Smooth muscle cell (in vitro differentiated cells): ENCODE data around the gene TGM5. TPM values are rescaled to one million over a fixed set of nuclear protein-coding genes. Genes with fewer than 3 reads are reported as not detected.

Source experiments
- DNase-seq: peaks from one replicate; lab custom pipeline; 2025; ENCODE audit not compliant: unreplicated experiment; lab: John Stamatoyannopoulos, UW
- H2AFZ ChIP-seq: fragments of 200-600 bp; sonication (generic); 2 replicates; pipeline ENCODE4 v1.6.0; 2016; ENCODE audit warnings: antibody characterized with exemption, low read depth, mild to moderate bottlenecking
- H3F3A ChIP-seq: fragments of 200-600 bp; sonication (generic); 2 replicates; pipeline ENCODE4 v1.6.0; 2017; ENCODE audit warnings: antibody characterized with exemption, low read depth
- H3K27ac ChIP-seq: fragments of 200-600 bp; sonication (generic); 2 replicates; pipeline ENCODE4 v1.5.1; 2016; ENCODE audit warnings: low read depth, mild to moderate bottlenecking
- H3K27me3 ChIP-seq: fragments of 200-600 bp; sonication (generic); 2 replicates; pipeline ENCODE4 v1.6.1; 2016; ENCODE audit warnings: low read depth, mild to moderate bottlenecking
- H3K36me3 ChIP-seq: fragments of 200-600 bp; sonication (generic); 2 replicates; pipeline ENCODE4 v1.5.1; 2016; ENCODE audit warnings: low read depth
- H3K4me1 ChIP-seq: fragments of 200-600 bp; sonication (generic); 2 replicates; pipeline ENCODE4 v1.5.1; 2016; ENCODE audit warnings: low read depth
- H3K4me2 ChIP-seq: fragments of 200-600 bp; sonication (generic); 2 replicates; pipeline ENCODE4 v1.6.0; 2016; ENCODE audit warnings: mild to moderate bottlenecking
- H3K4me3 ChIP-seq: fragments of 200-600 bp; sonication (generic); 2 replicates; pipeline ENCODE4 v1.5.1; 2016; ENCODE audit warnings: mild to moderate bottlenecking
- H3K79me2 ChIP-seq: fragments of 200-600 bp; sonication (generic); 2 replicates; pipeline ENCODE4 v1.6.0; 2016; ENCODE audit warnings: low read depth, mild to moderate bottlenecking
- H3K9ac ChIP-seq: fragments of 200-600 bp; sonication (generic); 2 replicates; pipeline ENCODE4 v1.6.0; 2016; ENCODE audit warnings: low read depth
- H3K9me3 ChIP-seq: fragments of 200-600 bp; sonication (generic); replicated peaks from 2 replicates; pipeline ENCODE4 v1.5.1; 2016; ENCODE audit warnings: low read depth
- H4K20me1 ChIP-seq: fragments of 200-600 bp; sonication (generic); 2 replicates; pipeline ENCODE4 v1.6.0; 2016; ENCODE audit warnings: low read depth
- CTCF ChIP-seq: fragments of 200-600 bp; sonication (generic); IDR thresholded peaks from 2 replicates; pipeline ENCODE4 v1.5.1; 2017; ENCODE audit warnings: borderline replicate concordance, mild to moderate bottlenecking, antibody characterized with exemption; ENCODE audit not compliant: insufficient read depth, poor library complexity, severe bottlenecking
- WGBS: methylation state at CpG from one replicate; pipeline ENCODE4 v1.1.7; 2016; ENCODE audit warnings: low lambda C conversion rate; 5-methylcytosine and 5-hydroxymethylcytosine counted together
- polyA plus RNA-seq: library from polyadenylated mRNA; unstranded; fragments of >200 nt; fragmentation: Nextera tagmentation; extraction: Ambion mirVana; gene quantifications from 2 replicates; pipeline ENCODE4 v1.2.1, GENCODE V29; 2016
- total RNA-seq: library from RNA; depleted of rRNA; stranded (reverse); fragments of >200 nt; gene quantifications from 2 replicates; pipeline ENCODE4 v1.2.3, GENCODE V29; 2014

TGM5 gene
- total and polyA plus RNA-seq, 2 experiments from 2014 or later = 0.08 to 2.5 TPM

- H3K4me3 ChIP-seq = no peak overlapping the region
- no peaks in the 10 kb centered on the region for H3K4me1 ChIP-seq
- no peak for DNase-seq
- H3K27me3 ChIP-seq = peaks cover 20% of the 10 kb centered on the region
- 92% methylated on average over 19 of the region's 19 CpGs for WGBS
- no peaks in the 10 kb centered on the region for H3K36me3 ChIP-seq
- no peaks in the 10 kb centered on the region for H3K79me2 ChIP-seq
- no peak for TF ChIP-seq CTCF
- H4K20me1 ChIP-seq = no peaks in the 10 kb centered on the region
- no peak overlapping the region for H3K27ac ChIP-seq
- H3K4me2 ChIP-seq = no peak overlapping the region
- H3F3A ChIP-seq = no peaks in the 10 kb centered on the region
- H3K9me3 ChIP-seq = no peaks in the 10 kb centered on the region
- H3K9ac ChIP-seq = no peak overlapping the region
- H2AFZ ChIP-seq = no peak overlapping the region
Measured at GRCh38 chr15:43260011-43260615, 6.6 kb downstream of the TGM5 start.

- Histone ChIP-seq H3K36me3 (no peaks in the 10 kb centered on the region), H3K4me2 (no peak overlapping the region), H2AFZ (no peak overlapping the region), H4K20me1 (no peaks in the 10 kb centered on the region), H3K4me3 (no peak overlapping the region), H3K4me1 (no peaks in the 10 kb centered on the region), H3K9ac (no peak overlapping the region), H3K27me3 (peaks cover 15% of the 10 kb centered on the region), H3K9me3 (no peaks in the 10 kb centered on the region), H3F3A (no peaks in the 10 kb centered on the region), H3K79me2 (no peaks in the 10 kb centered on the region), H3K27ac (no peak overlapping the region)
- TF ChIP-seq CTCF = no peak
- WGBS = 86% methylated on average over 8 of the region's 8 CpGs
- DNase-seq = no peak
Measured at GRCh38 chr15:43258781-43259180, 7.9 kb downstream of the TGM5 start.

GRCh38 chr15:43256341-43256740 is 10.4 kb downstream of the TGM5 start:
- TF ChIP-seq CTCF = no peak
- Histone ChIP-seq H2AFZ (no peak overlapping the region), H3K36me3 (no peaks in the 10 kb centered on the region), H3K4me1 (no peaks in the 10 kb centered on the region), H3F3A (no peaks in the 10 kb centered on the region), H4K20me1 (no peaks in the 10 kb centered on the region), H3K79me2 (no peaks in the 10 kb centered on the region), H3K9me3 (no peaks in the 10 kb centered on the region), H3K27me3 (peaks cover 14% of the 10 kb centered on the region), H3K4me3 (no peak overlapping the region), H3K9ac (no peak overlapping the region), H3K27ac (no peak overlapping the region), H3K4me2 (no peak overlapping the region)
- DNase-seq = no peak
- 84% methylated on average over 7 of the region's 7 CpGs for WGBS

- Histone ChIP-seq H2AFZ (no peak overlapping the region), H3K4me2 (no peak overlapping the region), H3K4me3 (no peak overlapping the region), H4K20me1 (no peaks in the 10 kb centered on the region), H3K9ac (no peak overlapping the region), H3K79me2 (no peaks in the 10 kb centered on the region), H3K9me3 (no peaks in the 10 kb centered on the region), H3K4me1 (no peaks in the 10 kb centered on the region), H3K27ac (no peak overlapping the region), H3F3A (no peaks in the 10 kb centered on the region), H3K27me3 (peaks cover 14% of the 10 kb centered on the region), H3K36me3 (no peaks in the 10 kb centered on the region)
- DNase-seq = no peak
- 69% methylated on average over 2 of the region's 2 CpGs for WGBS
- no peak for TF ChIP-seq CTCF
Measured at GRCh38 chr15:43255376-43255775, 11.4 kb downstream of the TGM5 start.
